ENCODE results near the gene IGF1R.
"Not testable (repeated sequence)": the region's sequence is repeated elsewhere in the genome, so short reads cannot be mapped to it uniquely, and the experiment has no call there.

The IGF1R gene

GRCh38 chr15:98960555-98961050 is 312.3 kb downstream of the IGF1R start:
- DNase-seq (ENCODE audit: low read depth in 2 of 2): no peak

GRCh38 chr15:98963444-98963843 is 315.1 kb downstream of the IGF1R start:
- no peak for DNase-seq (ENCODE audit: low read depth in 2 of 2)

GRCh38 chr15:98964466-98965133 is 316.3 kb downstream of the IGF1R start:
- no peak for DNase-seq (ENCODE audit: low read depth in 2 of 2)

- DNase-seq (ENCODE audit: low read depth in 2 of 2): not testable (repeated sequence)
These were observed 316.8 kb downstream of the IGF1R start for GRCh38 chr15:98965134-98965491.

GRCh38 chr15:98965597-98965996 is 317.3 kb downstream of the IGF1R start:
- no peak for DNase-seq (ENCODE audit: low read depth in 2 of 2)

GRCh38 chr15:98966091-98966787 is 317.9 kb downstream of the IGF1R start:
- DNase-seq (ENCODE audit: low read depth in 2 of 2): no peak

- DNase-seq (ENCODE audit: low read depth in 2 of 2): no peak
These were observed 318.8 kb downstream of the IGF1R start for GRCh38 chr15:98967096-98967495.

GRCh38 chr15:98967916-98968315 is 319.6 kb downstream of the IGF1R start:
- DNase-seq (ENCODE audit: low read depth in 2 of 2): no peak

- no peak for DNase-seq (ENCODE audit: low read depth in 2 of 2)
These were observed 320.2 kb downstream of the IGF1R start for GRCh38 chr15:98968576-98968975.

GRCh38 chr15:98969126-98969735 is 320.9 kb downstream of the IGF1R start:
- DNase-seq (ENCODE audit: low read depth in 2 of 2): no peak

- no peak for DNase-seq (ENCODE audit: low read depth in 2 of 2)
These were observed 322.5 kb downstream of the IGF1R start for GRCh38 chr15:98970799-98971198.

GRCh38 chr15:98976500-98976899 is 328.2 kb downstream of the IGF1R start:
- no peak for DNase-seq (ENCODE audit: low read depth in 2 of 2)

GRCh38 chr15:98977441-98977840 is 329.1 kb downstream of the IGF1R start:
- no peak for DNase-seq (ENCODE audit: low read depth in 2 of 2)

GRCh38 chr15:98978153-98978552 is 329.8 kb downstream of the IGF1R start:
- no peak for DNase-seq (ENCODE audit: low read depth in 2 of 2)

GRCh38 chr15:98980899-98981228 is 332.5 kb downstream of the IGF1R start:
- no peak for DNase-seq (ENCODE audit: low read depth in 2 of 2)

- no peak for DNase-seq (ENCODE audit: low read depth in 2 of 2)
These were observed 333.7 kb downstream of the IGF1R start for GRCh38 chr15:98981851-98982722.

- DNase-seq (ENCODE audit: low read depth in 2 of 2): no peak
These were observed 335.0 kb downstream of the IGF1R start for GRCh38 chr15:98983334-98983733.

- DNase-seq (ENCODE audit: low read depth in 2 of 2): no peak
These were observed 337.9 kb downstream of the IGF1R start for GRCh38 chr15:98986281-98986680.

GRCh38 chr15:98994892-98995291 is 346.6 kb downstream of the IGF1R start:
- no peak for DNase-seq (ENCODE audit: low read depth in 2 of 2)

- DNase-seq (ENCODE audit: low read depth in 2 of 2): no peak
These were observed 347.8 kb downstream of the IGF1R start for GRCh38 chr15:98996169-98996568.

- DNase-seq (ENCODE audit: low read depth in 2 of 2): no peak
These were observed 348.3 kb downstream of the IGF1R start for GRCh38 chr15:98996624-98997023.

- no peak for DNase-seq (ENCODE audit: low read depth in 2 of 2)
These were observed 349.0 kb downstream of the IGF1R start for GRCh38 chr15:98997312-98997711.
